Right lung (tissue), 5 donors: ENCODE results near the gene TET3. TPM values are rescaled to one million over a fixed set of nuclear protein-coding genes. Genes with fewer than 3 reads are reported as not detected.

Source experiments
- DNase-seq, 2 donors: peaks; one replicate each; pipeline ENCODE4 v3.0.0-alpha.2; 2013
- polyA plus RNA-seq, 5 donors: library from polyadenylated mRNA; unstranded; fragments of 120-200 nt; gene quantifications; one replicate each; pipeline versions ENCODE4 v1.2.1 to v1.2.3, GENCODE V29; 2013; ENCODE audit warnings: inconsistent platforms in 1 of 5, low replicate concordance in 1 of 5; ENCODE audit not compliant: insufficient read length in 5 of 5, insufficient read depth in 1 of 5

TET3 gene
- polyA plus RNA-seq, 5 donors = 15.9 to 22.9 (median 17.5) TPM

DNA sequence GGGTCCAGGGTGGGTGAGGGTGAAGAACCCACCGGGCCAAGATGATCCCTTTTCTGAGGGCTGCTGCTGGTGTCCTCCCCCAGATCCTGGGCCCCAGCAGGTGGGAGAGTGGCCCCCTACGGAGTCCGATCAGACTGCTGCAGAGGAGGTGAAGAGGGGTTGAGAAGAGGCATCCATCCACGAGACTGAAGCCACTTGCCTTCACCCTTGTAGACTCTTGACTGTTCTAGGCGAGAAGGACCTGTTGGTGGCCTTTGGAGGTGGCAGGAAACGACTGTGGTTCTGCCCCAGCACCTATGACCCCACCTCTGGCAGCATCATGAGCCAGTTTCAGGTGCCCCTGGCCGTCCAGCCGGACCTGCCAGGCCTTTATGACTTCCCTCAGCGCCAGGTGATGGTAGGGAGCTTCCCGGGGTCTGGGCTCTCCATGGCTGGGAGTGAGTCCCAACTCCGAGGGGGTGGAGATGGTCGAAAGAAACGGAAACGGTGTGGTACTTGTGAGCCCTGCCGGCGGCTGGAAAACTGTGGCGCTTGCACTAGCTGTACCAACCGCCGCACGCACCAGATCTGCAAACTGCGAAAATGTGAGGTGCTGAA lies 1.5 kb downstream of the TET3 start:
- no peak for DNase-seq

DNA sequence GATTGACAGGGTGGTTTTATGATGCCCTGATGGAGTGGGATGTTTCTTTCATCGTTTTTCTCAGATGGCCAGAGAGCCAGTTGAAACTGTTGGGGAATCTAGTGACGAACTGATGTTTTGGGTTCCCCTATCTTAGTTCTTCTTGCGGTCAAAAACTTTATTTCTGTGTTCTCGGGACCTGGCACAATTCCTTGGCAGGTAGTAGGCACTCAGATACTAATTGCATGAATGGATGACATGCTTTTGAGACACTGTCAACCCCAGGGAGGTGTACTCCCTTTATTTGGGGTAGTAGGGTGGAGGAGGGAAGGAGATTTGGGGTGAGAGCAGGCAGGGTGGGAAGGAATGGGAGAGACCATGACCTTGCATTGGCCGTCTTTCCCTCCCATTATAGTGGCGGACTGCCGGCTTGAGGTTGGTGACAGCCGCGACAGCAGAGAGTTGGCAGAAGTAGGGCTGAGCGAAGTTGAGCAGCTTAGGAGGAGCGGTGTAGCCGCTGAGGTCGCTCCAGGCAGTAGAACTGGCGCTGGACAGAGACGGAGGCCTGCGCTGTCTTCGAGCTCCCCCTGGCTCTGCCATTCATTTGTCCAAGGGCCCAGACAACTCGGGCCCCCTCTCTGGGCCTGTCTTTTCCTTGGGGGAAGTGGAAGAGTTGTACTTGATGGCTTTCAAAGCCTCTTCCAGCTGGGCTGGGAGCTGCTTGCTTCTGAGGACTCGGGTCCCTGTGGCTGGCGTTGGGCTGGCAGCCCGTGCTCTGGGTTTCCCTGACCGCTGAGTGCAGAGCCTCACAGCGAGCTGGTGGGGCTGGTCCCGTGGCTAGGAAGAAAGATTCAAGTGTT lies 2.6 kb downstream of the TET3 start:
- no peak for DNase-seq

DNA sequence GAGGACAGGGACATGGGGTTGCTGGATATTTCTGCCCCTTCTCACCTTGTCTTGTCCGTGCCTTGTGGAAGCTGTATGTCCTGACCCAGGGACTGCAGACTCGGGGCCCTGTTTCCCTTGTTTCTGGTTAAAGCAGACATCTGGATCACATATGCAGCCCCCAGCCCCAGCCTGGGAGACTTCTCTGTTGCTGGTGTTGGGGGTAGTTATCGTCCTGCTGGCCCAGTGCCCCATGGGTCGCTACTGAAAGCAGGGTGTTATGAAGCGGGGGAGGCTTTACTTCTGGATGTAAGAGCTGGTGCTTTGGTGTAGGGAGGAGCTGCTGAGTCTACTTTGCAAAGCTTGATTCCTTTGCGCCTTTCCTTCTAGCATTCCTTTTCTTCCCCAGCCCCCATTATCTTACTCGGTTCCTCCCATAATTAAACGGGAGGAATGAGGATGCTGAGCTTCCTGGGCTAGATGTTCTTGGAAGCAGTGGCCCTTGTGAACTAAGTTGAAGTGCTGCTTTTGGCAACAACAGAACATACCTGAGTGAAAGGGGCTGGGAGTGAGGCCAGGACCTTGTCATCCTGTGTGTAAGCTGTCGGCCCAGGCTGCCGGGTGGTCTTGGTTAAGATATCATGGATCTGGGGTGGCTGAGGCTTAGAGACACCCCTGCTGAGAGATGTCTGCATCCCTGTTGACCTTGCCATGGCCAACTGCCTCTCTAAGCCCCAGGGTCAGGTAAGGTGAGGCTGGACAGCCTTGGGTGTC lies 3.4 kb downstream of the TET3 start:
- no peak for DNase-seq

DNA sequence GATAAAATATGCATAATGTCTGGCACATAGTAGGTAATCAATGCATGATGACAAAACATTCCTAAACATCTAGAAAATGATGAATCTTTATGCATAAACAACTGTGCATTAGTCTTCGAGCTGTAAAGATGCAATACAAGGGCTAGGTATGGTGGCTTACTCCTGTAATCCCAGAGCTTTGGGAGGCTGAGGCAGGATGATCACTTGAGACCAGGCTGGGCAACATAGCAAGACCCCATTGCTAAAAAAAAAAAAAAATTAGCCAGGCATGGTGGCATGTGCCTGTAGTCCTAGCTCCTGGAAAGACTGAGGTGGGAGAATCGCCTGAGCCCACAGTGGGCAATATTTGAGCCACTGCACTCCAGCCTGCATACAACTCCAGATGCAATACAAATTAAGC lies 5.3 kb downstream of the TET3 start:
- no peak for DNase-seq

DNA sequence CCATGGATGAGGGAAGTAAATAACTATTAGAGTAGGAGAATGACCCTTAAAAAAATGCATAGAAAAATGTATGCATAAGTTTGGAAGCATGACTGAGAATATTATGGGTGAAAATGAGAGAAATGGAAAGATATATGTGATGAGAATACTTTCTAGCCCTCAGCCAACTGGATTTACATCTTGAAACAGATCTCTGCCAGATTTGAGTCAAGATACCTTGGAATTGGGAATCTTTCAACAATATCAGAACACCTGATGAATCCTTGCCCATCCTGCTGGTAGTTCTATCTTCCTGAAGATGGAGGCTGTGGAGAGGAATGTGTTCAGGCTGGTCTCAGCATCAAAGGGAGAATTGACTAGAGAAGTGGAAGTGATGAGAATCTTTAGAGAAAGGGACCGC lies 5.8 kb downstream of the TET3 start:
- no peak for DNase-seq

DNA sequence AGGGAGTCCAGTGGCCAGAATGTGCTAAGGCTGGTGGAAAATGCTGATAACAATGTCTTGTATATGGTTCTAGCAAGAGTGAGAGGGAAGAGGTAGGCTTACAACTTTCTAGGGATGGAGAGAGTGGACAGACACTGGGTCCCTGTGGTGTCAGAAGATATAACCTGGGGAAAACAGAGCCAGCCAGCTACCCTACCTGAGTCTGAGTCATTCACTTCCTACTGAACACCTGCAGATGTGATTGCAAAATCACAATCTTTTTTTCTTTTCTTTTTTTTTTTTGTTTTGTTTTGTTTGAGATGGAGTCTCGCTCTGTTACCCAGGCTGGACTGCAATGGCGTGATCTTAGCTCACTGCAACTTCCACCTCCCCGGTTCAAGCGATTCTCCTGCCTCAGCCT lies 7.3 kb downstream of the TET3 start:
- no peak for DNase-seq

DNA sequence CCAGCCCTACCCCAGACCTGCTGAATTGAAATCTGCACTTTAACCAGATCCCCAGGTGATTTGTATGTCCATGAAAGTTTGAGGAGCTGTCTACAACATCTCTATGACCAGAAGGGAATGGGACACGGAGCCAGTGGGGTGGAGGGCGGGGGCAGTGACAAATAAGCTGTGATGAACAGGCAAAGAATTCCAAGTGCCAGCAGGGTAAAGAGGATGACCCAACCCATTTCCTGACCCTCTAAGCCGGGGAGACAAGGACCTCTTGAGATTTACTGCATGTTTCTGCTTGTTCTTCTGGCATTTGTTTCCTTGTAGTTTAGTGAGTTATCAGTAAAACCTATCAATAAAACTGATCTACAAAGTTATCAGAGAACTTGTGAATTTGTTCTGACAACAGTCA lies 8.7 kb downstream of the TET3 start:
- DNase-seq = no peak

DNA sequence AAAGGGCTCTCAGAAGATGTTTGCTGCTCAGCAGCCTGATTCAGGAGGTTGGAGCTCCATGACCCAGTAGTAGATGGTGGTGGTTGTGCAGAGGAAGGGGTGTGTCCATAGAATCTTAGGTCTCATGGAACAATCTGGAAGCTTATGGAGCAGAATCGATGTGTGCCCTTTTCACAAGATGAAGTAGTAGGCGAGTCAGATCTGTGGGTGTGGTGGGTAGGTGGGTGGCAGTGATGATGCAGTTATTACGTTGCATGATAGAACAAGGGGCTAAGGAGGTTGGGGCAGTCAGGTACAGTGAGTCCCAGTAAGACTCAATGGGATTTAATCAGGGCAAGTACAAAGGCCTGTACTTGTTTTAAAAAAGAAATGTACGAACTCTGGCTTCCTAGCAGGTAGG lies 9.1 kb downstream of the TET3 start:
- no peak for DNase-seq

DNA sequence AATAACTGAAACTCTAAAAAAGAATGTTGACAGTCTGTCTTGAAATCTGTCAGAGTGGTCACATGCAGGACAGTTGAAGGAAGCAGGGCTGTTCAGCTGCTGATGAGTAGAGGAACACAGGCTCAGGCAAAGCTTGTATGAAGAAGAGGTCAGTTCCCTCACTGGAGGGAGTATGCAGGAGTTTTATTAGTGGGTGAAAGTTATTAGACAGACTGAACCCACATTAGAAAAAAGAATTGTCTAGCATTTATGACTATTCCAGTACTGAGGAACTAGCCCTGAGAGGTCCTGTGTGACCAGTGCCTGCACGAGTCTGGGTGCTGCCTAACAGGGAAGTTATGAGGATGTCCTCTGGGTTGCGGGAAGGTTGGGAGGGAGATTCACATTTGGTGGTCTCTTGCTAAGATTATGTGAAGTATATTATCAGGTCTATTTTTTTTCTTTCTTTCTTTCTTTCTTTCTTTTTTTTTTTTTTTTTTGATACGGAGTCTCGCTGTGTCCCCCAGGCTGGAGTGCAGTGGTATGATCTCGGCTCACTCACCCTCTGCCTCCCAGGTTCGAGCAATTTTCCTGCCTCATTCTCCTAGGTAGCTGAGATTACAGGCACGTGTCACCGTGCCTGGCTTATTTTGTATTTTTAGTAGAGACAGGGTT lies 9.6 kb downstream of the TET3 start:
- no peak for DNase-seq

DNA sequence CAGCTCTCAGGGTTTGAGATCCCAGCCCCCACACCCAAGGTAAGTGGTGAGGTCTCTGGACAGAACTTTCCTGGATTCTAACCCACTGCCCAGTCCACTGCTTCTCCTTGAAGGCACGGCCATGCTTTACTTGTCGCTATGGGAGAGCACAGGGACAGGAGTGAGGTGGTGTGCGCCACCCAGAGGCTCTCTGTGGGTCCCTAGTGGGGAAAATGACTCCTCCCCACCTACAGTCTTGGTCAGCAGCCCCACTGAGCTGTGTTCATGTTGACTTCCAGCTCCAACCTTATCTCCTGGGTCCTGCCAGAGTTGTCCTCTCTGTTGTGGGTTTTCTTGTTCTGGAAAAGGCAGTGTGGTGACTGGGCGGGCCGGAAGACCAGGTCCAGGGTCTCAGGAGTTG lies 11.1 kb downstream of the TET3 start:
- no peak for DNase-seq

DNA sequence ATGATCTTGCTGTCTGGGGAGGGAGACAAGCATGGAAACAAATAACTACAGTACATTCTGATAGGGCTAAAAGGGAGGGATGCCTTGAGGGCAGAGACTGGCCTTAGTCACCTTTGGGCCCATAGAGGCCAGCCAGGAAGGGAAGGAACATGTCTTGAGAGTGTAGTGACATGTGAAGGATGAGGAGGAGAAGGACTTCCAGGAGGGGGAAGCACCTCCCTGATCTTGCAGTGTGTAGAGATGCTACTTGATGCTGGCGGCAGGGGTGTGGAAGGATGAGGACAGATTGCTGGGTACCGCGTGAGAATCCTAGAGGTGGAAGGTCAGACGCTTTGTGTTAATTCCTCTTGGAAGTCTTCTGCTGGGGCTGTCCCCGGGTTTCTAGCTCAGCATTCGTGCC lies 13.1 kb downstream of the TET3 start:
- DNase-seq = no peak

DNA sequence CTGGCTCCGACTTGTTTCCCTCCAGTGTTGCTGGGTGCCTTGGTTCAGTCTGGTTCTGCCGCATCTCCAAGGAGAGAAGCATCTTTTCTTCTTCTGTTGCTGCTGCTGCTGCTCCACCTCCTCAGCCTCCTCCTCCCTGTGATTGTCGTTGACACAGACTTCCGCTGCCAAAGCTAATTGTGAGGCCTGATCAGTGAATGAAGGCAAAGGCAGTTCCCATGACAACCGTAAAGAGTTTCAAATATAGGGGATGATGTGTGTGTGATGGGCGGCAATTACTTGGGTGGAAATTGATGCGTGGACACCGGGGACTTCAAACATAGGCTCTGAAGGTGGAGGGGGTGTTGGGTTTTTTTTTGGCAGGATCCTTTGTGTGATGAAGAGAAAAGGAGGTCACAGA lies 13.7 kb downstream of the TET3 start:
- DNase-seq = no peak

DNA sequence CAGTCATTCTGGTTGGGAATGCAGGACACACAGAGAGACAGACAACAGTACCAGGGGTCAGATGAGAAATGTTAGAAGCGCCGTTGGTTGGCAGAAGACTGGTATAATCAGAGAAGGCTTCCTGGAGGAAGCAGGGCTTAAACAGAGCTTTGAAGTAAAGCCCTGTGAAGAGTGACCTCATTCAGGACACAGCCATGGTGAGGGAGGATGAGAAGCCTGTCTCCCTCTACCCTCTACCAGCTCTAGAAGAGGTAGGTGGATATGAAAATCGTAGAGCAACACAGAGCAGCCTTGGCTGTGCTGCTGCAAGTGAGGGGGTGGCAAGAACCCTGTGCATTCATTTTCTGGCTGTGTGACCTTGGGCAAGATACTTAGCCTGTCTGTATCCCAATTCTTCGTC lies 14.2 kb downstream of the TET3 start:
- no peak for DNase-seq

DNA sequence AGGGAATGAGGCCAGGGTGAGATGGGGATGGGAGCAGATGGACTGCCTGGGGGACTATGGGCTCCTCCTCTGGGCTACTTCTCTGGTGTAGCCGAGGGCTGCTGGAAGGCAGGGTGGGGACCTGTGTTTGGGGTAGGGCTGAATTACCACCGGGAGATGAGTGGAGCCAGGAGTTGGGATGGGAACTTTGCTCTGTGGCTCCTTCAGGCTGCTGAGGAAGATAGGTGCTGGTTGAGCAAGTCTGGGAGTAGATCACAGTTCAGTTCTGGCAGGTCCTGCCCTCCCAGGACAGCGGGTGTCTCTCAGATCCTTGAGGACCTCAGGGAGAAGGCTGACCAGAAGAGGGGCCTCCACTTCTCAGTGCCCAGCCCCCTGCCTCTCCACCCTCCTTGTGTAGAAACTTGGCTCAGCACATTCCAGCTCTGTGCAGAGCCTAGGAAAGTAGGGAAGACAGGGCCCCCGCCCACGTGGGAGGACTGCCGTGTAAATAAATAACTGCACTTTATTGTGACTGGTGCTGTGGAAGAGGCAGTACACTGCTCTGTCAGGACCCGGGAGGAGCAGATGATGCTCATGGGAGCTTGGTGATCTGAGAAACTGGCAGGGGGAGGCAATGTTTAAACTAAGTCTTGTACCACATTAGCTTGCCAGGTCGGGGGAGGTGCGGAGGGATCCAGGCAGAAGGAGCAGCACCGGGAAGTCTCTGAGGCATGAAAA lies 15.3 kb downstream of the TET3 start:
- no peak for DNase-seq

DNA sequence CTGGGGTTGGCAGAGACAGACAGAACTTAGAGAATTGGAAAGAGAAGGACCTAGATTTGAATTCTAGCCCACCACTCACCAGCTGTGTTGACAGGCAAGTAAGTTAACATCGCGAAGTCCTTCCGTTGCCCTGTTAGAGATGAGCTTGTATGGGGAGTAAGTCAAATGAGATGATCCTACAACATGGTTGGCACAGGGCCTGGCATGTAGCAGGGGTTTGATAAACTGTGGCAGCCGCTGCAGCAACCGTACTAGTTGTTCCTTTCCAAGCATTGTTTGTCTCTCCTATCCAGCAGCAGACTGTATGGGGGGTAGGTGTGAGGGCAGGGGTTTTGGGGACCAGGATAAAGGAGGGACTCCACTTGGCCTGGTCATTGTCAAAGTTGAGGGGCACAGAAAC lies 16.0 kb downstream of the TET3 start:
- DNase-seq = no peak

DNA sequence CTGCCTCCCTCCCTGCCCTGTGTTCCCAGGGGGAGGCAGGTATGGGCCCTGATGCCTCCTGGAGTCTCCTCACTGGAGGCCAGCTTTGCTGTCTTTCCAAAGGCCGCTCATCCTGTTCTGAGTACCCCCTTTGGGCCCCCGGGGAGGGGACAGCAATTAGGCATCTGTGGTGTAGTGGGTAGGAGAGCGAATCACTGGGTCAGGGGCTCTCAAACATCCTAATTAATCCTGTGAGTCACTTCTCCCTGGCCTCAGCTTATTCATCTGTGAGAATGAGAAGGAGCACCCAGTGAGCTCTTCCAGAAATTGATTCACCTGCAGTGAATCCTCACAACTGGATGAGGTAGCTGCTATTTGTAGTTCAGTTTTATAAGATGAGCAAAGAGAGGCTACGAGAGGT lies 16.4 kb downstream of the TET3 start:
- no peak for DNase-seq

DNA sequence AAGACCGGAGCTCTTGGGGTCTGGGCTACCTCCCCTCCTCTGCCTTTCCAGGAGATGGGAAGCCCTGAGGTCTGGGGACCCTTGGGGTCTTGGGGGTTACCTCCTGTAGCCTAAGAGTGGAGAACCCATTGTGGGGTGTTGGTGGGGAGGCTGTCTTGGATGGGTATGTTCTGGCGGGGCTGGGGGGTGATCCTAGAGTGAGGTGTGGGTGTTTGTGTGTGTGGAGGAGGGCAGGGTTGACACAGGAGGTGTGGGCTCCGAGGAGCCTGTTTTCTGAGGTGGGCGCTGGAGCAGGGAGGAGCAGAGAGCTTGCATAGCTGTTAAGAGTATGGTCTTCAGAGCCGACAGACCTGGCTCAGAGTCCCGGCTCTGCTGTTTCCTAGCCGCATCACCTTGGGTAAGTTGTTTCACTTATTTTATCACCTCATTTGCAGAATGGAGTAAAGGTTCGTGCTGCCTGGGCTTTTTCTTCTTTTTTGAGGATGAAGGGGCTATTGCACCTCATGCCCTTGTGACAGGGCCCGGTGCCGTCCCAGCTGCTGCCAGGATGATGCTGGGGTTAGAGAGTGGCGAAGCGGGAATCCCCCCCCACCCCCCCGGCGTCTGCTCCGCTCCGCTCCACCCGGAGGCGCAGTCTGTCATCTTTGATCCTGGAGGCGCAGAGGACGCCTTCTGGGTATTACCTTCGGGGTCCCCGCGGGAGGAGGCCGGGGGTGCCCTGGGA lies 17.2 kb downstream of the TET3 start:
- no peak for DNase-seq

DNA sequence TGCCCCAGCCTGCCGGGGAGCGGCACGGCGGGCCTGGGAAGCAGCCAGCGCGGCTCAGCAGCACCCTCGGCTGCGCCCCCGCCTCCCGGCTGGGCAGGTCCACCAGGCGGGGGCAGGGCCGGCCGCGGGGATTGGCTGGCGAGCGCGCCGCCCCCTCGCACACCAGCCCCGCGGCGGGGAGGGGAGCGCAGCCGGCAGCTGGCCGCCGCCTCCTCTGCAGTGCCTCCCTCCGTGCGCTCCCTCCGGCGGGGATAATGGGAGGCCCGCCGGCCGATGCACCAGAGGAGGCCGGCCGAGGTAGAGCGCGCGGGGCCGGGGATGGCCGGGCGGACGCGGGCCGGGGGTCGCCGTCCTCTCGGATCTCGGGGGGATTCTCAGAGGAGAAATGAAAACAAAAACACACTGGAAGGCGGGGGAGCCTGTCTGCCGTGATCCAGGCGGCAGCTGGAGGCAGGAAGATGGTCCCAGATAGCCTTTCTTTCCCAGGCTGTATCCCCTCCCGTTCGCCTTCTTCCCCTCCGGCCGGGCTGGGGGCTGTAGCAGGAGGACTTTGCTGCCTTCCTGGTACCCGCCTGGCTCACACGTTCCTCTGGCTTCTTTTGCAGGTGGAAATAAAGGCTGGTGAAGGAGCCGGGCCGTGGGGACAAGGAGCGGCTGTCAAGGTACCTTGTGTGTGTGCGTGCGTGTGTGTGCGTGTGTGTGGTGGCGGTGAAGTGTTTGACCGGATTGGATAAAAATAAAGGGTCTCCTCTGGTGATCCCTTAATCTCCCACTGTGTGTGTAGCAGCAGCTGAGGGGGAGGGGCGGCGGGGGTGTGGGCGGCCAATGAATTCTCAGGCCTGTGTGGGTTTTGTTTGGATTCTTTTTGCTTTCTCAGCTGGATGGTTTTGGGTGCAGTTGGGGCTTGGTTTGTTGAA lies 18.1 kb downstream of the TET3 start:
- DNase-seq = peak; percentile 81 to 82

DNA sequence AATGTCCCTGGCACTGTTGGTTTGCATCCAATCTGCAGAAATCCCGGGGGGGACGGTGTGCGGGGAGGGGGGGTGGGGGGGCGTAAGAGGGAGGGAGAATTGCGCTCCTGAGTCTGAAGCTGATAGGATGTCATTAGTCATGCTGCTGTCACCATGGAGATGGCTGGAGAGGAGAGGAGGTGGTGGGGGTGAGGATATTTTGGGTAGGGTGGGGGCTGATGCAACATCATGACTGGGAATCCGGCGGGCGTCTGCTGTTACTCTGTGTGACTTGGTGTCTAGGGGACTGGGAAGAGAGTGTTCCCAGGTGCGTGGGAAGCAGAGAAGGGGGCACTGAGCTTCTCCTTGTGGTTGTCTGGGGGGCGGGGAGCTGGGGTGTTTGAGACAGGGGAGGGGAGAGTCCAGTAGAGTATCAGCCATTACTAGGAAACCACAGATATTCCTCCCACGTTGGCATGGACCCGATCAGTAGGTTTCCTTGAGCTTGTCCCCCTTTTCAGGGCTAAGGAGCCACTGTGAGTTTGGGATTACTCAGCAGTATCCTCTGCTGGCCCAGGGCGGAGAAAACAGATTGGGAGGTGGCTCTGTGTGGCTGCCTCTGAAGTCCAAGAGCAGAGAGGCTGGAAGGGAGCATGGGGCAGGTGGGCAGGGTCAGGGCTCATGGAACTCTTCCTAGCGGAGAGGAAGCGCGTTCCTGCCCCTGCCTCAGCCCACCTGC lies 18.9 kb downstream of the TET3 start:
- no peak for DNase-seq
